ENCODE results near the gene NACC1. TPM values are rescaled to one million over a fixed set of nuclear protein-coding genes. Genes with fewer than 3 reads are reported as not detected.

NACC1 gene
- total RNA-seq, 1 donor from 2014 or later: 103 TPM

DNA sequence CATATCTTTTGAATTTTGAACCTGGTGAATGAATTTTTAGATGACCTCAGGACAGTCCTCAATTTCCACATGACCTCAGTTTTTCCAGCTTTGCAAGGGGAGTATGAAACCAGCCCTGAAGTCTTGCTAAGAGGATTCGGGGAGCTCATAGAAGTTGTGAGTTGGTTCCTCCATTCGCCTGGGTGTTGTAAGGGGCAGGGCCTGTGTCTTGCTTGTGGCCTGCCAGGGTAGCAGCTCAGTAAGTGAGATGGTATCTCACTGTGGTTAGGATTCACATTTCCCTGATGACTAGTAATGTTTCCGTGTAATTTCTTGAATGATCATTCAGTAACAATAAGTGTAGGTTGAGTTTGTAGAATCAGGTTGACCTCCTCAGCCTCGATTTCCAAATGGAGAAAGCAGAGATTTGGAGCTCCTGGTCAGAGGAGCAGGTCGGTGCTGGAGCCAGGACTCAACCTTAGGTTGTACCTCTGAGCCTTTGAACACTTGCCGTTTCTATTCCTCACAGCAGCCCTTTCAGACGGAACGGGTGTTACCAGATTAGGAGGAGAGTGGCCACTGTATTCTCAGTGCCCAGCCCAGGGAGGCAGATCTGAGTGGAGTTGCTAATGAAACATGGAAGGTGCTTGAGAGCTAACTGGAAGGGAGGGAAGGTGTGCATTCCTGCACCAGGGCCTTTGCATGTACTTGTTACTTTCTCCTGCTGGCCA, 14.6 kb downstream of the NACC1 start:
- Mint-ChIP-seq H3K4me3 (ENCODE audit: low read depth) (no peak overlapping the region), H3K9me3 (ENCODE audit: low read depth) (no peaks in the 10 kb centered on the region), H3K27ac (peak overlapping the region; percentile 9), H3K4me1 (ENCODE audit: low read depth) (peaks cover 14% of the 10 kb centered on the region), H3K27me3 (no peaks in the 10 kb centered on the region), H3K36me3 (ENCODE audit: insufficient read depth) (no peaks in the 10 kb centered on the region)
- TF ChIP-seq, protein P1, sequence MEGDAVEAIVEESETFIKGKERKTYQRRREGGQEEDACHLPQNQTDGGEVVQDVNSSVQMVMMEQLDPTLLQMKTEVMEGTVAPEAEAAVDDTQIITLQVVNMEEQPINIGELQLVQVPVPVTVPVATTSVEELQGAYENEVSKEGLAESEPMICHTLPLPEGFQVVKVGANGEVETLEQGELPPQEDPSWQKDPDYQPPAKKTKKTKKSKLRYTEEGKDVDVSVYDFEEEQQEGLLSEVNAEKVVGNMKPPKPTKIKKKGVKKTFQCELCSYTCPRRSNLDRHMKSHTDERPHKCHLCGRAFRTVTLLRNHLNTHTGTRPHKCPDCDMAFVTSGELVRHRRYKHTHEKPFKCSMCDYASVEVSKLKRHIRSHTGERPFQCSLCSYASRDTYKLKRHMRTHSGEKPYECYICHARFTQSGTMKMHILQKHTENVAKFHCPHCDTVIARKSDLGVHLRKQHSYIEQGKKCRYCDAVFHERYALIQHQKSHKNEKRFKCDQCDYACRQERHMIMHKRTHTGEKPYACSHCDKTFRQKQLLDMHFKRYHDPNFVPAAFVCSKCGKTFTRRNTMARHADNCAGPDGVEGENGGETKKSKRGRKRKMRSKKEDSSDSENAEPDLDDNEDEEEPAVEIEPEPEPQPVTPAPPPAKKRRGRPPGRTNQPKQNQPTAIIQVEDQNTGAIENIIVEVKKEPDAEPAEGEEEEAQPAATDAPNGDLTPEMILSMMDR (IDR thresholded peaks at IDR 0.05; ENCODE audit: unreplicated experiment): no peak
- no peak for DNase-seq (ENCODE audit: low spot score, unreplicated experiment)

DNA sequence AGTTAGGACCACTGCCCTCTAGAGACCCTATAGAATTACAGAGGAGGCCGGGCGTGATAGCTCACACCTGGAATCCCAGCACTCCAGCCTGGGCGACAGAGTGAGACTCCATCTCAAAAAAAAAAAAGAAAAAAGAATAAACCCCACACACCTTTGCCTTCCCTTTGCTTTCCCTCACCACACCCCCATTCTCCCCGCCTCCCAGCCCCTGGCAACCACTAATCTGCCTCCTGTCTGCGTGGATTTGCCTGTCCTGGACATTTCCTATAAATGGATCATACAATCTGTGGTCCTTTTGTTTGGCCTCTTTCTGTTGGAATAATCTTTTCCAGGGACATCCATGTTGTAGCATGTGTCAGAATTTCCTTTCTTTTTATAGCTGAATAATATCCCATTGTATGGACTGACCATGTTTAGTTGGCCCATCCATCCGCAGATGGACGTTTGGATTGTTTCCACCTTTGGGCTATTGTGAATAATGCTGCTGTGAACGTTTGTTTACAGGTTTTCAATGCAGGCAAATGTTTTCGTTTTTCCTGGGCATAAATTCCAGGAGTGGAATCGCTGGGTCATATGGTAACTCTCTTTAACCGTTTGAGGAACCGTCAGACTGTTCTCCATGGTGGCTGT, 15.3 kb downstream of the NACC1 start:
- Mint-ChIP-seq H3K36me3 (ENCODE audit: insufficient read depth) (no peaks in the 10 kb centered on the region), H3K27ac (peak overlapping the region; percentile 4), H3K27me3 (no peaks in the 10 kb centered on the region), H3K4me1 (ENCODE audit: low read depth) (peaks cover 7% of the 10 kb centered on the region), H3K4me3 (ENCODE audit: low read depth) (no peak overlapping the region), H3K9me3 (ENCODE audit: low read depth) (no peaks in the 10 kb centered on the region)
- TF ChIP-seq, protein P1 (IDR thresholded peaks at IDR 0.05; ENCODE audit: unreplicated experiment): no peak
- DNase-seq (ENCODE audit: low spot score, unreplicated experiment): no peak

DNA sequence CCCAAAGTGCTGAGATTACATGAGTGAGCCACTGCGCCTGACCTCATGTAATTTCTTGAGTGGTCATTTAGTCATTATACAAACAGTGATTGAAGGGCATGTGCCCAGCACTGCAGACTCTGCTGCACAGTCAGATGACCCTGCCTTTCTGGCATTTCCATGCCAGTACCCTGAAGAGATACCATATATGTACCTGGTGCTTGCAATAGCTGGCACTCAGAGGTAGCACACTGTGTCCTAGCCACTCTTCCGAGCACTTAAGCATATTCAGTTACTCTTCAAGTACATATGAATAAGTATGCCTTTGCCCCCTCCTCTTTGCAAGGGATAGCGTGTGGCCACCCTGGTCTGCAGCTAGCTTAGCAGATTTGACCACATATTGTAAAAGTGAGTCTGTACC, 16.6 kb downstream of the NACC1 start:
- H3K36me3 Mint-ChIP-seq (ENCODE audit: insufficient read depth): peaks cover under 1% of the 10 kb centered on the region

DNA sequence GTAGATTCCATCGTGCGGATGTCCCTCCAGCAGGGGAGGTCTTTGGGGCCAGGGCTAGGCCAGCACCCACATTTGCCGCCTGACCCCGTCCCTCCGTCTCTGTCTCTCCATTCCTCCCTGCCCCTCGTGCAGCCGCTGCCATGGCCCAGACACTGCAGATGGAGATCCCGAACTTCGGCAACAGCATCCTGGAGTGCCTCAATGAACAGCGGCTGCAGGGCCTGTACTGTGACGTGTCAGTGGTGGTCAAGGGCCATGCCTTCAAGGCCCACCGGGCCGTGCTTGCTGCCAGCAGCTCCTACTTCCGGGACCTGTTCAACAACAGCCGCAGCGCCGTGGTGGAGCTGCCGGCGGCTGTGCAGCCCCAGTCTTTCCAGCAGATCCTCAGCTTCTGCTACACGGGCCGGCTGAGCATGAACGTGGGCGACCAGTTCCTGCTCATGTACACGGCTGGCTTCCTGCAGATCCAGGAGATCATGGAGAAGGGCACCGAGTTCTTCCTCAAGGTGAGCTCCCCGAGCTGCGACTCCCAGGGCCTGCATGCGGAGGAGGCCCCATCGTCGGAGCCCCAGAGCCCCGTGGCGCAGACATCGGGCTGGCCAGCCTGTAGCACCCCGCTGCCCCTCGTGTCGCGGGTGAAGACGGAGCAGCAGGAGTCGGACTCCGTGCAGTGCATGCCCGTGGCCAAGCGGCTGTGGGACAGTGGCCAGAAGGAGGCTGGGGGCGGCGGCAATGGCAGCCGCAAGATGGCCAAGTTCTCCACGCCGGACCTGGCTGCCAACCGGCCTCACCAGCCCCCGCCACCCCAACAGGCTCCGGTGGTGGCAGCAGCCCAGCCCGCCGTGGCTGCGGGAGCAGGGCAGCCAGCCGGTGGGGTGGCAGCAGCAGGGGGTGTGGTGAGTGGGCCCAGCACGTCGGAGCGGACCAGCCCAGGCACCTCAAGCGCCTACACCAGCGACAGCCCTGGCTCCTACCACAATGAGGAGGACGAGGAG, 17.3 kb downstream of the NACC1 start:
- no peak overlapping the region for H3K4me3 Mint-ChIP-seq (ENCODE audit: low read depth)
- H3K27ac Mint-ChIP-seq: no peak overlapping the region
- H3K9me3 Mint-ChIP-seq (ENCODE audit: low read depth): no peaks in the 10 kb centered on the region
- no peaks in the 10 kb centered on the region for H3K27me3 Mint-ChIP-seq
- TF ChIP-seq, protein P1 (IDR thresholded peaks at IDR 0.05; ENCODE audit: unreplicated experiment): no peak
- peaks cover 2% of the 10 kb centered on the region for H3K36me3 Mint-ChIP-seq (ENCODE audit: insufficient read depth)
- no peak for DNase-seq (ENCODE audit: low spot score, unreplicated experiment)
- H3K4me1 Mint-ChIP-seq (ENCODE audit: low read depth): no peaks in the 10 kb centered on the region

More for the DNA sequence above, 16.6 kb downstream of the NACC1 start:
- H3K4me1 Mint-ChIP-seq (ENCODE audit: low read depth): no peaks in the 10 kb centered on the region
- no peak for DNase-seq (ENCODE audit: low spot score, unreplicated experiment)
- H3K4me3 Mint-ChIP-seq (ENCODE audit: low read depth): no peak overlapping the region
- no peaks in the 10 kb centered on the region for H3K27me3 Mint-ChIP-seq
- TF ChIP-seq, protein P1 (IDR thresholded peaks at IDR 0.05; ENCODE audit: unreplicated experiment): no peak
- no peak overlapping the region for H3K27ac Mint-ChIP-seq
- no peaks in the 10 kb centered on the region for H3K9me3 Mint-ChIP-seq (ENCODE audit: low read depth)

DNA sequence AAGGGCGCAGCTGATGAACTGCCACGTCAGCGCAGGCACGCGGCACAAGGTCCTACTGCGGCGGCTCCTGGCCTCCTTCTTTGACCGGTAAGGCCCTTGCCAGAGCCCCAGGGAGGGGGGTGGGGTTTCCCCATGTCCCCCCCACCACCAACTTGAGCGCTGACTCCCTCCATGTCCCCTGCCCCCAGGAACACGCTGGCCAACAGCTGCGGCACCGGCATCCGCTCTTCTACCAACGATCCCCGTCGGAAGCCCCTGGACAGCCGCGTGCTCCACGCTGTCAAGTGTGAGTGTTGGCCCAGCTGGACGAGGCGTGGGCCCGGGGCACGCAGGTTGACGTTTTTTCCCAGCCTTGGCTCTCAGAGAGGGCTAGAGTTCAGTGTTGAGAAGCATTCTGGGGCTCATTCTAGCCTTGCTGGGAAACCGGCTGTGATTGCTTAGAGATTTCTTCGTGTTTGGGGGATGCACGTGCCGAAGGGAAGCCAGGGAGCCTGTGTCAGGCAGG, 19.3 kb downstream of the NACC1 start:
- no peak overlapping the region for H3K4me3 Mint-ChIP-seq (ENCODE audit: low read depth)
- no peaks in the 10 kb centered on the region for H3K4me1 Mint-ChIP-seq (ENCODE audit: low read depth)
- no peaks in the 10 kb centered on the region for H3K27me3 Mint-ChIP-seq
- no peak overlapping the region for H3K27ac Mint-ChIP-seq
- no peaks in the 10 kb centered on the region for H3K9me3 Mint-ChIP-seq (ENCODE audit: low read depth)
- TF ChIP-seq, protein P1 (IDR thresholded peaks at IDR 0.05; ENCODE audit: unreplicated experiment): no peak
- peaks cover 4% of the 10 kb centered on the region for H3K36me3 Mint-ChIP-seq (ENCODE audit: insufficient read depth)
- no peak for DNase-seq (ENCODE audit: low spot score, unreplicated experiment)

Data from progenitor cell of endocrine pancreas (in vitro differentiated cells).